ENCODE results near the gene CD36.

- peak; percentile 62 for TF ChIP-seq CTCF (IDR thresholded peaks at IDR 0.05; ENCODE audit: insufficient read depth, low read depth, low read length)
- no peak for TF ChIP-seq EZH2 (IDR thresholded peaks at IDR 0.05; ENCODE audit: insufficient read depth, low read length)
Observed at GRCh38 chr7:80659120-80660055, 20.9 kb downstream of the CD36 start.

Measured in astrocyte (in vitro differentiated cells and primary cell).